LNCAP (cell line): ENCODE data around the gene C12orf76.

ENCODE experiments used
- CTCF ChIP-seq: fragments of 450-650 bp; IDR thresholded peaks from 2 replicates; pipeline ENCODE4 v1.5.1; 2017; ENCODE audit warnings: mild to moderate bottlenecking

The C12orf76 gene

GRCh38 chr12:110033888-110034287 is 14.4 kb downstream of the C12orf76 start:
- no peak for TF ChIP-seq CTCF

GRCh38 chr12:110029290-110029815 is 19.0 kb downstream of the C12orf76 start:
- TF ChIP-seq CTCF: no peak

- TF ChIP-seq CTCF: no peak
Observed at GRCh38 chr12:110028323-110028722, 20.0 kb downstream of the C12orf76 start.

- no peak for TF ChIP-seq CTCF
Observed at GRCh38 chr12:110024051-110024450, 24.3 kb downstream of the C12orf76 start.

GRCh38 chr12:110023059-110023980 is 25.0 kb downstream of the C12orf76 start:
- TF ChIP-seq CTCF: no peak

- no peak for TF ChIP-seq CTCF
Observed at GRCh38 chr12:110020956-110021355, 27.4 kb downstream of the C12orf76 start.

GRCh38 chr12:110015132-110015531 is 33.2 kb downstream of the C12orf76 start:
- TF ChIP-seq CTCF: no peak
